HG03135 (cell line): ENCODE results near the gene CDC42EP4.

Experiments
- ATAC-seq: cut with Tn5 transposase; IDR thresholded peaks from one replicate; pipeline ENCODE4 v1.9.1; 2021; ENCODE audit warnings: mild to moderate bottlenecking, moderate library complexity; ENCODE audit not compliant: unreplicated experiment

CDC42EP4 gene

DNA sequence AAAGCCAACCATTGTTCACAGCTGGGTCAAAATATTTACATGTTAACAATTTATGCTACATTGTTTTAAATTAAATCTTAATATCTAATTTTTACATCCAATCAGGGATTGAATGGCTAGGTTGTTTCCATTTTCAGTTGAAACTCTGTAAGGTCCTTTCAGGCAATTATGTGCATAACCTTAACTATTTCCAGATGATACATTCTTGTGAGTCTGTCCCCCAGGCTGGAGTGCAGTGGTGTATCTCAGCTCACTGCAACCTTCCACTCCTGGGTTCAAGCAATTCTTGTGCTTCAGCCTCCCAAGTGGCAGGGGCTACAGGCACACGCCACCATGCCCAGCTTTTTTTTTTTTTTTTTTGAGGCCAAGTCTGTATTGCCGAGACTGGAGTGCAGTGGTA lies 10.4 kb downstream of the CDC42EP4 start:
- no peak for ATAC-seq

DNA sequence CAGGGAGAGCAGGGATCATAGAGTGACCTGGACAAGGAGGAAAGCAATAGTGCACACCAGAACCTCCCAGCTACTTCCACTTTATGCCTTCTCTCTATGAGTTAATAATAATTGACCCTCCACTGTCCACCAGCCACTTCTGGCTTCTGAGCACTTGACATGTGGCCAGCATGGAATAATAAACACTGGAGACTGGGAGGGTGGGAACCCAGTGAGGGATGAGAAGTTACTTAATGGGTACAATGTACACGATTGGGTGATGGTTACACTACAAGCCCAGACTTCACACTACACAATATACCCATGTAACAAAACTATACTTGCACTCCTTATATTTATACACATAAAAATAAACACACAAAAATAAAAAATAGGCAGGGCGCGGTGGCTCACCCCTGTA lies 11.4 kb downstream of the CDC42EP4 start:
- ATAC-seq = no peak

DNA sequence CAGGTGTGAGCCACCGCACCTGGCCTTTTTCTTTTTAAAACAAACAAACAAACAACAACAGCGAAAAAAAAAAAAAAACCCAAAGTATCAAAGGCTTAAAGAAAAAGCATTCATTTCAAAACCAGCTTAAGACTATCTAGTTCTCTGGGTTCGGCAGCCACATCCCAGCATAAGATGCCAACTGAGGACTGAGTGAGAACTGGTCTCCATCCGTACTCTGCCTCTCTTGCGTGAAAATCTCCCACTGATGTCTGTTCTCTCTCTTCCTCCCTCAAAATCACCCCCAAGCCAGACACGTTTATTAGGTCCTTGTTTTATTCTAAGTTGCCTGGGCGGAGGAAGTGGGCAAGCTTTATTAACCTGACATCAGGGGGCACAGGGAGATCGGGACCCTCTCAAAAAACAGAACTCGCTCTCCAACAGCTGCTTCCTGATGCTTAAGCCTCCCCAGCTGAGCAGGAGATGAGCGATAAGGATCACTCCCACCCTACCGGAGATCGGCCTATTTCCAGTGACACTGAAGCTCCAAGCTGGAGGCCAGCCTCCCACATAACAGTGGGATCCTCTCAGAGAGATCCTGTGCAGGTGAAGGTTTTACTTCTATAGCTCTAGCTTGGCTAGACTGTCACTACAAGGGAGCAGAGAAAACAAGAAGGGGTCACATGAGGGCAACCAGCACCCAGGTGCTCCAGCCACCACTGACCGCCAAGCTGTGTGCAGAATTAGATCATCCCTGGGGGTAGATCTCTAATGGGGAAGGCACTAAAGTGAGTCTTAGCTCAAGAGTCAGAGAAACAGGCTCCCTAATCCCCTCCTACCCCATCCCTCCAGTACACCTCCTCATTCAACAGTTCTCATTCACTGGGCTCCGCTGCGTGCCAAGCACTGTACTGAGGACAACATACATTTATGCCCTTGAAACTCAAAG lies 13.6 kb downstream of the CDC42EP4 start:
- ATAC-seq = no peak

DNA sequence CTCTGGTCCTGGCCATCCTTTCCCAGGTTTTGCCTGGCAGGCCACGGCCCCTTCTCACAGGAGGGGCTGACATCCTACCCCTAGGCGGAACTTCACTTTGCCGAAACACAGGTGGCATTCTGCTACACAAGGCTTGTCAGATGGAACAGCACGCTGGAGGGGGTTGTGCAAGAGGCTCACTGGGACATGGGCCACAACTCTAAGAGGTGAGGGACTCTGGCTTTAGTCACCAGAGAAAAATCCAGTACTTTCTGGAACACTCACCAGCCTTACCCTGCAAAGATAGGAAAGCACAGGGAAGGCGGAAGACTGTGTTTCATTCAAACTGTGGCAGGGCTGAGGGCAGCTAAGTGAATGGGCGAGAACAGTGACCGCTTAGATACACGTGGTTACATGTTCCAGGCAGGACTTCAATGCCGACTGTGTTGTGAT lies 18.3 kb downstream of the CDC42EP4 start:
- ATAC-seq = no peak

DNA sequence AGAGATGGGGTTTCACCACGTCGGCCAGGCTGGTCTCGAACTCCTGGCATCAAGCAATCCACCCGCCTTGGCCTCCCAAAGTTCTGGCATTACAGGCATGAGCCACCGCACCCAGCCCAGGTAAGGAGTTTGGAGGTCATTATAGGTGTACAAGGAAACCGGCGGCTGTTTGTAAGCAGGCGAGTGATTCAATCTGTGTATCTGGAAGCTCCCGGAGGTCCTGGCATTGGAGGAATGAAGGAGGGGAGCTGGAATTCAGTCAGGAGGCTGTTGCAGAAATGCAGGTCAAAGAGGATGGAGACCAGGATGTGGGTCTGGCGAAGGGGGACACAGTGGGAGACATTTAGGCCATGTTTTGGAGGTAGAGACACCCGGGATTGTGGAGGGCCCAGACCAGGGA lies 18.8 kb downstream of the CDC42EP4 start:
- ATAC-seq = no peak

DNA sequence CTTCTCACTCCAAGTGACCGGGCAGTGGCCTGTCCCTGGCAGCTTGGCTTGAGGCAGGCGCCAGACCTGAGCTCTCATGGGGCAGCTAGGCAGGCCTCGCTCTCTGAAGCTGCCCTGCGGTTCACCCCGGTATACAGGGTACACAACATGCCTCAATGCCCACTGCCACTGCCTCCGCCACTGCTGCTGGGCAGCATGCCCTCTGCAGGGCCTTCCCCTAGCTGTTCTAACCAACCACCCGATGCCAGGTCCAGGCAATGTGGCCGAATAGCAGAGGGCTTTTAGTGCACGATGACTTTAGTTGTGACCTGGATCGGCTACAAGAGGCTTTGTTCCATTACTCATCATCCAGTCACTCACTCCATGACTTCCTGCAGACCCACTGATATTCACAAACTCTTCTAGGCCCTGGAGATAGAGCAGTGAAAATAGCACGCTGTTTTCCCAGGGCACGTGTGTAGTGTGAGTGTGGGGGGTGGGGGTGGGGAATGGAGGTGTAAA lies 19.7 kb downstream of the CDC42EP4 start:
- ATAC-seq = no peak

DNA sequence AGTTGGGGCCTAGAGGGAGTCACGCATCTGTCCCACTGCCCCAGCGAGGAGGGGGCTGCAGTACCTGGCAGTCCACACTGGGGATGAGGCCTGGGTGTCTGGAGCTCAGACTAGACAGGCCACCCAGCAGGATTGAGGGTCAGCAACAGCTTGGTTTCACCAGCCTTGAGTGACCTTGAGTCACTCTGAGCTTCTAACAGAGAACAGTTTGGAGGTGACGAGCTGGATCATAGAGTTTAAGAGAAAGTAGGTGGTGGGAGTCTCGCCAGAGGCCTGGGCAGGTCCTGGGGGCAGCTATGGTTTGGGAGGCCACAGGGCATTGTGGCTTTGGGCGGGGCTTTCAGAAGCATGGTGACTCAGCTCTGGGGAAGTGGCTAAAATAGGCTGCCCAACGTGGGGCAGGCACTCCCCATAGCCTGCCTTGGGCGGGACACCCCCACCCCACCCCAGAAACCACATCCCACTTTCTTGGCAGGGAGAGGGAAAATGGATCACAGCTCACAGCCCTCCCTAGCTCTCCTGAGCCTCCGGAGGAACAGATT lies 20.5 kb downstream of the CDC42EP4 start:
- ATAC-seq = peak; percentile 78

DNA sequence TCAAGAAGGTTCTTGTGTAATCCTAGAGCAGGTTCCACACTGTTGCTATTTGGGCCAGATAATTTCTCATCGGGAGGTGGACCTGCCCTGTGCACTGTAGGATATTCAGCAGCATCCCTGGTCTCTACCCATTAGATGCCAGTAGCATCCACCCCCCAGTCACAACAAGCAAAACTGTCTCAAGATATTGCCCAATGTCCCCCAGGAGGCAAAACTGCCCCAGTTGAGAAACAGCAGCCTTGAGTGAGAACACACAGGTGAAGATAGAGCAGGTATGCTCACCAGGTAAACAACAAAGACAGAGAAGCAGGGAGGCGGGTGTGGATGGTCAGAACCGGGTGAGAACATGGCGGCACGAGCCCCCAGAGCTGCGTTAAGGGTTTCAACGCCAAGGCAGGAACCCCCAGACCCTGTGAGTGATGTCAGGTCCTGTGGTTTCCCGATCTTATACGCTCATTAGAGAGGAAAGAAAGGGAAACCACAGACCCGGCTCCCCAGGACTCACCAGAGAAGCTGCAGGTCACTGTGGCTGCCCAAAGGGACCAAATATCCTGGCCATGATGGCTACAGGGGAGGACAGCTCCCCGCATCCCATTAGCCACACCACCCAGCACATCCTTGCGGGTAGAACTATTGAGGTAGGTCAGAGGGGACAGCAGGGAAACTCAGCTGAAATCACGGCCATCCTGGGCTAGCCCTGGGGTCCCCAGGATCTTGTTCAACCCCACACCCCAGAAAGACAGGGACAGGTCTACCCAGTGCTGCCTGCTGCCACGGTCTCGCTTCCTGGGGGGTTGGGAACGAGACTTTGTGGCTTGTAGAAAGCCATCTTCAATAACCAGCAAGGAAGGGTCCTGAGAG lies 21.2 kb downstream of the CDC42EP4 start:
- ATAC-seq = peak; percentile 49

DNA sequence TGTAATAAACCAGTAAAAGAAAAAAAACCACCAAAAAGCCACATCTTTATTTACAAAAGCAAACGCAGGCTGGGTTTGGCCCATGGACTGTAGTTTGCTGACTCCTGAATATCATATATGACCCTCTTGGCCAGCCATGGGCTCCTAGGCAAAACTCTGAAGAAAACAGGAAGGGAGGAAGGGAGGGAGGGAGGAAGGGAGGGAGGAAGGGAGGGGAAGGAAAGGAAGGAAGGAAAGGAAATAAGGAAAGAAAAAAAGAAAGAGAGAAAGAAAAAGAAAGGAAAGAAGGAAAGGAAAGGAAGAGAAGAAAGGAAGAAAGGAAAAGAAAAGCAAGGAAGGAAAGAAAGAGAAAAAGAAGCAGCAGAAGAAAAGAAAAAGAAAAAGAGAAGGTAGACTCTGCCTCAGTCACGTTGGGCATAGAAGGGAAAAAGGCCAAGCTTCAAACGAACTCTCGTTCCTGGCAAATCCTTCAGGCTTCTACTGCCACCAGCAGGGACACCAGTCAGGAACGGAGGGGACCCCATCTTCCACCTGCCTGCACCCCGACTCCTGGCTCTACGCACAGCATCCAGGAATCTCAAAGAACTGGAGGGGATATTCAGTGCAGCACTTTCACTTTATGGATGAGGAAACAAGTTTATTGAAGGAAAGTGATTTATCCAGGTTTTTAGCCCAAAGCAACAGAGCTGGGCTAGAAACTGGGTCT lies 22.1 kb downstream of the CDC42EP4 start:
- ATAC-seq = no peak

DNA sequence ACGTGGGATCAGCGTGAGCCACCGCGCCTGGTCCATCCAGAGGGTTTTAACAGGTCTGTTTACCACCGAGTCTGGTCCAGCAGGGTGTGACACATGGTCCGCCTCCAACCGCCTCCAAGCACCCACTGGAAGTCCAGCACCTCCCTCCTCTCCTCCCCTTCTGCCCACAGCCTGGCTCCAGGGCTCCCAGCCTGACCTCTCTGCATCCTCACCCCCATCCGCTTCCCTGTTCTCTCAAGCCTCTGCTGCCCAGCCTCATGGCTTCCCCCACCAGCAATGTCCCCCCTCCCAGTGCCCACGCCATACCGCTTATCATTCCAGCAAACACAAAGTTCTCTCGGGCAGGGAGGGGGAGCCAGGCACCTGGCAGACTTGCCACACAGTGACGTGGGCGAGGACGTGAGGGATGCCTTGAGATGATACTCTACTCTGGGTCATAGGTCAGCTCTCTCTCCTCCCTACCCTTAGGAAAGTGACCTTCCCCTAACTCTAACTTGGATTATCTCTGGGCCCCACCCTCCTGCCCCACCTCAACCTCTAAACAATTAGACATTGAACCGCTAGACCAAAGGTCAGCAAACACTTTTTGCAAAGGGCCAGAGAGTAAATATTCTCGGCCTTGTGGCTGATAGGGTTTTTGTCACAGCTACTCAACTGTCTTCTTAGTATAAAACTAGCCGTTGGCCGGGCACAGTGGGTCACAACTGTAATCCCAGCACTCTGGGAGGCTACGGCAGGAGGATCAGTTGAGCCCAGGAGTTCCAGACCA lies 23.1 kb downstream of the CDC42EP4 start:
- ATAC-seq = no peak

DNA sequence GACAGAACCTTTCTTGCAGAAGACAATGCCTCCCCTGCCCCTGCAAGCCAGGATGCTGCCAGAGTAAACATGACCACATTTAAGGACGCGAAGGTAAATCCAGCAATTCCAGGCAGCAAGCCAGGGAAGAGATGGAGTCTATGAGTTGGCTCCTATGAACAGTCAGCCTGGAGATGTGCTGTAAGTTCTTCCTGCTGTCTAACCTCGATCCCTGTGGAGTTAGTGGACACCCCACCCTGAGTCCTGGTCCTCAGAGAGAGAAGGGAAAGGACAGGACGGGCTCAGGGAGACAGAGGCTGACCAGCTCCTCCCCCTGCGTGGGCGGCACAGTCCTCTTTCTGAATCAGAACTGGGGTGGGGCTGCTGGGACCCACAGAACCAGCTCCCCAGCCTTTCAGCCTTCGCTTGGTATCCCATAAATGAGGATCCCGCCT lies 24.9 kb downstream of the CDC42EP4 start:
- ATAC-seq = no peak

DNA sequence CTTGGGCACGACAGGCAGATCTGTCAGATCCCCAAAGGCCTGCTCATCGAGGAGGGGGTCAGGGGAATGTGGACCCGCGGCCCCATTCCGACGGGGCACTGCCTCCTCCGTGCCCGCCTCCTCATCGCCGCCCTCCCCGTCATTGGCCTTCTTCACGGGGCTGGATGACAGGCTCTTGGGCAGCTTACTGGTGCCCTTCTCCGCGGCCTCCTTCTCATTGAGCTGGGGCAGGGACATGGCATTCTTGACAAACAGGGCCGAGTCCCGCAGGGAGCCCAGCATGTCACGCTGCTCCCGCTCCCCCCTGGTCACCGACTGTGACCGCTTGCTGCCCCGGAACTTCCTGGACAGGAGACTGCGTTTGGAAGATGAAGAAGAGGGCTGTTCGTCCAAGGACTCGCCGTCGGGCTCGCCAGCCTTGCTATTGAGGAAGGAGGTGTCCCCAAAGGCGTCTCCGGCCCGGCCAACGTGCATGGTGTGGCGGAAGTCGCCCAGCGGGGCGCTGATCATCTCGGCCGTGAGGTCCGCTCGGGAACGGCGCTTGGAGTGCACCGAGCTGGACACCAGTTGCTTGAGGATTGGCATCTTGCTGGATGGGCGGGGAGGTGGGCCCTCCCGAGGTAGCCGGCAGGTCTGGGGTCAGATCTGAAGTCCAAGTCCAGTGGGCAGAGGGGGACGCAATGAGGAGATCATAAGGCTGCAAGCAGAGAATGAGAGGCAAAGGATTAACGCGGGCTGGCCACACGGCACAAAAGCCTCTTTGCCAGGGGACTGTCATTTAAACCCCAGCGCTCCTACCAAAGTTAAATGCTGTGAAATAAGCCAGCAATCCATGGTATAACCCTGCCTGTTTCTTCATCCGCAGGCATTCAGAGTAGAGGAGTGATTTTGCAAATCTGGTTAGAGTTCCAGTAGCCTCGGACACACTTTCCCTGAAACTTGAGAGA lies 25.6 kb downstream of the CDC42EP4 start:
- no peak for ATAC-seq

DNA sequence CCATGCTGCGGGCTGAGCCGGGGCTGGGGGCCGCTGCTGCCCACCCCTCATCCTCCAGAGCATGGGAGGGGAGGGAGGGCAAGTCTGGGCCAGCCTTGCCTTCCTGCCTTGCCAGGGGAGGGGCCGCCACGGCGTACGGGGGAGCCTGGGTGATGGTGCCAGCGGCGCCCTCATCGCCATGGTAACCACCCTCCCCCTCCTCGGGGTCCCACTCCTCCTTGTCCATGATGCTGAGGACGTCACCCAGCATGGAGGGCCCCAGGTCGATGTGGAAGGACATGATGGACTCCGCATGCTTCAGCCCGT lies 26.2 kb downstream of the CDC42EP4 start:
- ATAC-seq = no peak

DNA sequence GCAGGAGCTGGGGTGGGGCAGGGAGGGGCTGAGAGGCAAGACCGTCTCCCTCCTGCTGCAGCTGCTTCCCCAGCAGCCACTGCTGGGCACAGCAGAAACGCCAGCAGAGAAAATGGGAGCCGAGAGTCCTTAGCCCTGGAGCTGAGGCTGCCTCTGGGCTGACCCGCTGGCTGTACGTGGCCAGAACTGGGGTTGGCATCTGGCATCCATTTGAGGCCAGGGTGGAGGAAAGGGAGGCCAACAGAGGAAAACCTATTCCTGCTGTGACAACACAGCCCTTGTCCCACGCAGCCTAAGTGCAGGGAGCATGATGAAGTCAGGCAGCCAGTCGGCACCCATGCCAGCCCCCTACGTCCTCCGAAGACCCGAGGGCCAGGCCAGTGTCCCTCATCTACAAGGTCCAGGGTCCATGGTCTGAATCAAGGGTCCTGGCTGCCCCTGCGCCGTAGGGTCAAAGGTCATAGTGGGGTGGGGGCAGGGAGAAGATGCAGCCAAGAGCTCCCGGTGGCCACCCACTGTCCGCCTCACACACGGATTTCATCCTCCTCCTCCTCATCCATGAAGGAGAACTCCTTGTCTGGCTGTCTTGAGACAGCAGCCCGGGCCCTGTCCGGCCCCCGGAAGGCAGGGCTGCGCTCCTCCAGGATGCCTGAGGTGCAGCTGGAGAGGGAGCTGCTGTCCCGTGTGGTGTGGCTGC lies 26.7 kb downstream of the CDC42EP4 start:
- ATAC-seq = no peak

DNA sequence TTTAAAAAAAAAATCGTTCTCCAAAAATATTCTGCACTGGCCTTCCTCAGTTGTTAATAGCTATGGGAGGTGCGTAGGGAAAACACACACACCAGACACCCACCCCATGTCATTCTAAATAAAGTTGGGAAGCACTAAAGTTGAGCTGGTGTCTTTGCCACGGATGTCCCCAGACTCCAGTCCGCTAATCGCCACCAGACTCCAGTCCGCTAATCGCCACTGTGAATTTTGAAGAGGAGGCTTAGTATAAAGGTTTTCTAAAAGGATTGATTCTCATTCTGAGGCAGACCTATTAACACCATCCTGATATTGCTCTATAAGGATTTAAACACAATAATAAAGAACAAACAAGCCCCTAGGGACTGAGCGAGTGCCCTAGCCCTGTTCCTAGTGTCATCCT lies 27.4 kb downstream of the CDC42EP4 start:
- no peak for ATAC-seq

DNA sequence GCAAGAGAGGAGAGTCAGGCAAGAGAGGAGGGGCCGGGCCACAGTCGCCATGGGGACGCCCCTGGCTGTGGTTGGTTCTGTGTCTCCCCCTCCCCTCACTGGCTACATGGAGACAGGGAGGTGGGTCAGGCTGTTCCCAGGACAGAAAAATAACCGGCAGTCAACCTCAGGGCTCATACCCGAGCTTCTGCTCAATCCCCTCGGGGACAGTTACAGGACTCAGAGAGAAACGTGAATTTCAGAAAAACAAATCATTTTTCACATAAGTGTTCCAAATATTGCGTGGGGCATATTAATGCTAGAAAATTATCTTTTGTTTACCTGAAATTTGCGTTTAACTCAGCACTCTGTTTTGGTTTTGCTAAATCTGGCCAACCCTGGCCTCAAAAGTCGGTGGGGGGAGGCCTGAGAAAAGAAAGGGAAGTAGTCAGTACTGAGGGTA lies 27.9 kb downstream of the CDC42EP4 start:
- ATAC-seq = no peak

DNA sequence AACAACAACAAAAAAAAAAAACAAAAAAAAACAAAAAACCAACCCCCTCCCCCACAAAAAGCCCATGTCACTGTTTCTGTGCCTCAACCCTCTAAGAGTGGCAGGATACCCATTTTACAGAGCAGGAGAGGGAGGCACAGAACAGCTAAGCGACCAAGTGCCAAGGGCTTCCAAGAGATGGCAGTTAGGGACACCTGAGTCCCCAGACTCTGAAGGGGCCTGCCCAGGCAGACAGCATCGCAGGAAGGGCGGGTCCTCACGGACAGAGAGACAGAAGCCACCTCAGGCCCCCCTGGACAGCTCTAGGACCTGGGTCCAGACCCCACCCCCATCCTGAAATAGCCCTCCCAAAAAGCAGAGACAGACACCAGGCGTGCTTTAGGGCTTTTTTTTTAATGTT lies 28.6 kb downstream of the CDC42EP4 start:
- ATAC-seq = no peak

DNA sequence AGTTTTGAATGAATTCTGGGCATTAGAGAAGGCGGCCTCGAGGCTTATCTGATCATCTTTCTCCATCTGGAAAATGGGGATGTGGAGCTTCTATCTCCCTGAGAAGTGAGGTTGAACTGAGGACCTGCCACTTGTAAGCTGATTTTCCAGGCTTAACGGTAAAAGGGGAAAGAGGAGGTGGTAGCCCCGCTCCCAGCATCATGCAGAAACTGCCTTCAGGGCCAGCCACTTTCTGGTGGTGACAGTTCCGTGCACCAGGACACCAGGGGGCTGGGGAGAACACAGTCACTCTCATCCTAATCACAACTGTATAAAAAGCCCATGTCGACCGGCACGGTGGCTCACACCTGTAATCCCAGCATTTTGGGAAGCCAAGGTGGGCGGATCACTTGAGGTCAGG lies 29.2 kb downstream of the CDC42EP4 start:
- no peak for ATAC-seq
